ENCODE measurements around the gene AKNA.
A peak's percentile ranks its signal among the peaks of the same experiment; 100 is the strongest.

The AKNA gene

DNA sequence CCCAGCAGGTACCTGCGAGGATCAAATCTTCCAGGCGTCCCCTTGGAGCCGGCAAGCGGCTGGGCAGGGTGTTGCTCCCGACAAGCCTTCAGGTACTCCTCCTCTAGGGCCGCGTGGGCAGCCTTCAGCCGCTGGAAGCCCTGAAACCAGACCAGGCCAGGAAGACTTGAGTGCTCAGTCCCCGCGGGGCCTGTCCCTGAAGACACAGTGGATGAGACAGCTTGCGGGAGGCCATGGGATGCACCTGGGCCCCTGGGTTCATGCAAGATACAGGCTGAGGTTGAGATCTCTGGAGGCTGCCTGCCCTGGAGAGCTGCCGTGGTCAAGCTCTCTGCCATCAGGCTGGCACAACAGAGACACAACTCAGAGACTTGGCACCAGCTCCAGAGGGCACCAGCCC, 25.4 kb downstream of the AKNA start:
- peaks cover 49% of the 10 kb centered on the region for H3K4me1 Mint-ChIP-seq (ENCODE audit: low read depth)
- H3K9me3 Mint-ChIP-seq, result no peaks in the 10 kb centered on the region
- H3K27ac Mint-ChIP-seq, result no peak overlapping the region
- H3K4me3 Mint-ChIP-seq, result no peak overlapping the region
- H3K36me3 Mint-ChIP-seq (ENCODE audit: low read depth), result peaks cover 95% of the 10 kb centered on the region
- intact Hi-C loops (cut with micrococcal nuclease), result no loop called here
- H3K27me3 Mint-ChIP-seq, result no peaks in the 10 kb centered on the region

DNA sequence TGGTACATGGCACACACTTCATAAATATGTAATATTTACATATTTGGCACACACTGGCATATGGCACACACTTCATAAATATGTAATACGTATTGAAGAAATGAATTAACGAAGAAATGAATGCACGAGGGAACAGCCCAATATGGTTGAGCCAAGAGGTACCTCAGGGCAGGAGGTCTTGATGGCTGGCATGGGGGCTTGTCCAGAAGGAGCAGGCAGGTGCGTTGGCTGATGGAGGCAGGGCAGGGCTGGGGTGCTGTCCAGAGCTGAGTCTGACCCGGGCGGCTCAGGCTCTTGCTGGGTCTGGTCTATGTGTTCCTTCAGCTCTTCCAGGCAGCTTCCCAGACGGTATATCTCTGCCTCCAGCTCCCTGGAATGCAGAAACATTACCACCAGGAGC, 26.2 kb downstream of the AKNA start:
- Mint-ChIP-seq H3K9me3 (no peaks in the 10 kb centered on the region), H3K4me3 (no peak overlapping the region), H3K4me1 (ENCODE audit: low read depth) (peaks cover 40% of the 10 kb centered on the region), H3K27me3 (no peaks in the 10 kb centered on the region), H3K36me3 (ENCODE audit: low read depth) (peaks cover 95% of the 10 kb centered on the region), H3K27ac (peak overlapping the region; percentile 78)
- intact Hi-C loops (cut with micrococcal nuclease), result no loop called here

DNA sequence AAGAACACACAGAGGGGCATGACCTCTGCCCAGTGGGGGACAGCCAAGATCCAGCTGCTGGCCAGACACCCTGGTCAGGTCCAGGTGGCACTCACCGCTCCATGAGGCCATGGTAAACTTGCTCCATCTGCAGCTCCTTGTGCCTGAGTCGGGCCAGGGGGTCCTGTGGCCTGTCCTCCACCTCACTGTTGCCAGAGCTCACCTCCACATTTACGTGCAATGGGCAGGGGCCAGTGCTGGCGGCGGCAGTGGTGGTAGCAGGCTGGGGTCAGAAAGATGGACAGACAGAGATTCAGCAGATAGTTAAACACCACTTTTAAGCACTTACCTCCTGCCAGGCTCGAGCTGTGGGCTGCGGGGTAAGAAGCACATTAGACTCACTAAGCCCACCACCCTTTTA, 28.0 kb downstream of the AKNA start:
- H3K36me3 Mint-ChIP-seq (ENCODE audit: low read depth), result peaks cover 100% of the 10 kb centered on the region
- H3K27ac Mint-ChIP-seq, result no peak overlapping the region
- peaks cover 27% of the 10 kb centered on the region for H3K4me1 Mint-ChIP-seq (ENCODE audit: low read depth)
- intact Hi-C loops (cut with micrococcal nuclease), result no loop called here
- no peak overlapping the region for H3K4me3 Mint-ChIP-seq
- H3K9me3 Mint-ChIP-seq, result no peaks in the 10 kb centered on the region
- H3K27me3 Mint-ChIP-seq, result no peaks in the 10 kb centered on the region

DNA sequence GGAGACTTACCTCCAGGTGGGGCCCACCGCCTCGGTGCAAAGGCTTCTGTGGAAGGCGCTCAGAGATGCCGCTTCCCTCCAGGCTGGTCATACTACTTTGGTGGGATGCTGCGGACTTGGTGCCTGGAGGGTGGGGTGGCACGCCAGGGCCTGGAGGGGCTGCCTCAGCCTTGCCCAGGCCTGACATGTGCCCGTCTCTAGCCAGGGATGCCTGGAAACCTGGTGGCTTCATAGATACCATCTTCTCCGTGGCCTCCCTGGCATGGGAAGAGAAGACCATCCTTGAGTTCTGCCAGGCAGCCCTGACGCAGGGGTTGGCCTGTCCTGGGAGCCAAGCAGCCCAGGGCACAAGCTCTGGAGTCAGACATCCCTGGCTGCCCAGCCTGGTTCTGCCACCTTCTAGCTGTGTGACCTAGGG, 29.9 kb downstream of the AKNA start:
- intact Hi-C loops (cut with micrococcal nuclease), result no loop called here
- peaks cover 99% of the 10 kb centered on the region for H3K36me3 Mint-ChIP-seq (ENCODE audit: low read depth)

DNA sequence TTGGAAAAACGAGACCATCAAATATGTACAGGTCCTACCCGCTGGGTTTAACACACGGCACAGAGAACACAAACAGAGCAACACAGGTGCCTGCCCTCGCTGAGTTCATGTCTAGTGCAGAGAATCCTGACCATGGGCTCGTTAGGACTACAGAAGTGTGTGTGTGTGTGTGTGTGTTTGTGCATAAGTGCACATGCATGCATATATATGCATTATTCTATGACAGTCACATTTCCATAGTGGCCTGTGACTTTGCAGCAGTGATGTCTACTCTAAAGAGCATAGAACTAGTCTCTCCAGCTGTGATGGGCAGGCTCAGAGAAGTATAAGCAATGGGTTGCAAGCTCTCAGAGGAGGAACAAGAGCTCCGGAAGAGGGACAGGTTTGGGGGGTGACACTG, 30.4 kb downstream of the AKNA start:
- Mint-ChIP-seq H3K36me3 (ENCODE audit: low read depth) (peaks cover 99% of the 10 kb centered on the region), H3K27ac (no peak overlapping the region), H3K4me1 (ENCODE audit: low read depth) (peaks cover 13% of the 10 kb centered on the region), H3K27me3 (no peaks in the 10 kb centered on the region), H3K4me3 (no peak overlapping the region), H3K9me3 (no peaks in the 10 kb centered on the region)
- intact Hi-C loops (cut with micrococcal nuclease), result no loop called here

More for the DNA sequence above, 29.9 kb downstream of the AKNA start:
- Mint-ChIP-seq H3K27me3 (no peaks in the 10 kb centered on the region), H3K27ac (no peak overlapping the region), H3K9me3 (no peaks in the 10 kb centered on the region), H3K4me3 (no peak overlapping the region), H3K4me1 (ENCODE audit: low read depth) (peaks cover 13% of the 10 kb centered on the region)

DNA sequence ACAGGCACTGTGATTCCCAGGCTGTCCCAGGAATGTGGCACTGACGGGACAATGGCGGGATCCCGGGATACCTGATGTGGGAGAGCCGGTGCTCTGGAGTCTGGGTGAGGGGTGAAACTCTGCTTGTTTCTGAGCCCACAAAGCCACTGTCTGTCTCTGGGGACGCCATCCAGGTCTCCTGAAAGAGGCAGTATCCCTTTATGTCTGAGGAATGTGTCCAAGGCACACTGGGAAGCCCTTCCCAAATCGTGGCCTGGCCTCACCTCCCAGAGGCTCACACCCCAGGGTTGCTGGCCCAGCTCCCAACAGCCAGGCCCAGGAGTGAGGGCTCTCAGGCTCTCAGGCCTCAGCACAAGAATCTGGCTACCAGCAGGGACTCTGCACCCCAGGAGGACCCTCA, 31.0 kb downstream of the AKNA start:
- H3K4me1 Mint-ChIP-seq (ENCODE audit: low read depth), result peaks cover 13% of the 10 kb centered on the region
- H3K36me3 Mint-ChIP-seq (ENCODE audit: low read depth), result peaks cover 99% of the 10 kb centered on the region
- no peak overlapping the region for H3K4me3 Mint-ChIP-seq

DNA sequence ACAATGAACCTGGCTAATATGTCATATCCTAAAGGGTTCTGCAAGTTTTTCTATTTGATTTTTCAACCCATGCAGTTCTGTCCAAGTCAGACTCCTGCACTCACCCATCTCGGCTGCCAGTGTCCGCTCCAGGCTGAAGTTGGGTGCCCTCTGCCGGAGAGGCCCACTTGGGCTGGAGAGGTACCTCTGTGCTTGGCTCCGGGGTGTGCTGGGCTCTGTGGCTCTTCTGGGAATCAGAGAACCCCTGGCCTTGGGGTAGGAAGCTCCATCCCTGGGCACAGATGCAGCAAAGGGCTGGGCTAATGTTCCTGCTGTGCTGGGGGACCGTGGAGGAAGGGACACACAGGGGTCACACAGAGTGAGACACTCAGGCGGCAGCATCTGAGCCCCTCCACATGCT, 32.0 kb downstream of the AKNA start:
- H3K27me3 Mint-ChIP-seq, result no peaks in the 10 kb centered on the region
- no peak overlapping the region for H3K27ac Mint-ChIP-seq
- no peak overlapping the region for H3K4me3 Mint-ChIP-seq
- intact Hi-C loops (cut with micrococcal nuclease), result no loop called here
- H3K9me3 Mint-ChIP-seq, result no peaks in the 10 kb centered on the region
- peaks cover 98% of the 10 kb centered on the region for H3K36me3 Mint-ChIP-seq (ENCODE audit: low read depth)
- H3K4me1 Mint-ChIP-seq (ENCODE audit: low read depth), result peaks cover 12% of the 10 kb centered on the region

More for the DNA sequence above, 31.0 kb downstream of the AKNA start:
- no peaks in the 10 kb centered on the region for H3K27me3 Mint-ChIP-seq
- intact Hi-C loops (cut with micrococcal nuclease), result no loop called here
- no peaks in the 10 kb centered on the region for H3K9me3 Mint-ChIP-seq
- no peak overlapping the region for H3K27ac Mint-ChIP-seq

DNA sequence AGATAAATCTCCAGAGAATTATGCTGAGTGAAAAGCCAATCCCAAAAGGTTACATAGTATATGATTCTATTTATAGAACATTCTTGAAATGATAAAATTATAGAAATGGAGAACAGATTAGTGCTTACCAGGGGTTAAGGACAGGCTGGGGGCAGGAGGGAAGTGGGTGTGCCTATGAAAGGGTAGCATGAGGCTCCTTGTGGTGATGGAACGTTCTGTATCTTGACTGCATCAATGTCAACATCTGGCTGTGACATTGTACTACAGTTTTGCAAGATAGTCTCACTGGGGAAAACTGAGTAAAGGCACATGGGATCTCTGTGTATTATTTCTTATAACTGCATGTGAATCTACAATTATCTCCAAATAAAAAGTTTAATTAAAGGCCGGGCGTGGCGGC, 35.9 kb downstream of the AKNA start:
- peaks cover 32% of the 10 kb centered on the region for H3K4me1 Mint-ChIP-seq (ENCODE audit: low read depth)
- H3K36me3 Mint-ChIP-seq (ENCODE audit: low read depth), result peaks cover 98% of the 10 kb centered on the region
- H3K4me3 Mint-ChIP-seq, result no peak overlapping the region
- no peaks in the 10 kb centered on the region for H3K9me3 Mint-ChIP-seq
- intact Hi-C loops (cut with micrococcal nuclease), result no loop called here
- H3K27ac Mint-ChIP-seq, result no peak overlapping the region
- no peaks in the 10 kb centered on the region for H3K27me3 Mint-ChIP-seq

DNA sequence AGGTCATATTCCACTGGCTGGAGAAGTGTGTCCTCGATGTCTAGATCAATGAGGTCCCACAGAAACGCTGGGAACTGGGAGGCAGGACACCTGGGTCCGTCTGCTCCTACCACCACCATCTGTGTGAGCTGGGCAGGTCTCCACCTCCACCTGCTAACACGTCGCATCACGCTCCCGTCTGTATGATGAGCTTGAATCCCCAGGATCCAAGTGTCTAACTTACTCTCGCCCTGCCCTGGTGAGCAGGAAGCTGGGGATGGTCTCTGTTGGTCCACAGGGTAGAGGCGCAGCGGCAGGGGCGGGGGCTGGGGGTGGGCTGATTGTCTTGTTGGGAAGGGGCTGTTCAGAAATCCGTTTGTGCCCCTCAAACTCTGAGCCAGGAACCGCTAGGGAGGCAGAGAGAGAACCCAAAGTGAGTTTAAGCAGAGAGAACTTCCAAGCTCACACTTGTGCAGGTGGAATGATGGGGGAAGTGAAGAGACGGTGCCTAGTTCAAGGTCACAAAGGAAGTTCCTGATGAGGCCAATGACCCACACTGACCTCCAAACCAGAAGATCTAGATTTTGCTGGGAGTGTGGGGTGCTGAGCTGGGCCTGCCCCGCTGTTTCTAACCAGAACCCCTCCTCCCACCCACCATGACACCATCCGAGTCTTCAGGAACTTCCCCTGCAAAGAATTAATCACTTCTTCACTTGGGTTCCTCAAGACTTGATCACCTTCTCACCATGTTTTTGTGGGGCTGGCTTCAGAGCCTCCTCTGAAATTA, 37.0 kb downstream of the AKNA start:
- Mint-ChIP-seq H3K27me3 (no peaks in the 10 kb centered on the region), H3K9me3 (no peaks in the 10 kb centered on the region), H3K4me1 (ENCODE audit: low read depth) (peaks cover 32% of the 10 kb centered on the region), H3K4me3 (no peak overlapping the region), H3K36me3 (ENCODE audit: low read depth) (peaks cover 98% of the 10 kb centered on the region), H3K27ac (peak overlapping the region; percentile 32)
- intact Hi-C loops (cut with micrococcal nuclease), result no loop called here

DNA sequence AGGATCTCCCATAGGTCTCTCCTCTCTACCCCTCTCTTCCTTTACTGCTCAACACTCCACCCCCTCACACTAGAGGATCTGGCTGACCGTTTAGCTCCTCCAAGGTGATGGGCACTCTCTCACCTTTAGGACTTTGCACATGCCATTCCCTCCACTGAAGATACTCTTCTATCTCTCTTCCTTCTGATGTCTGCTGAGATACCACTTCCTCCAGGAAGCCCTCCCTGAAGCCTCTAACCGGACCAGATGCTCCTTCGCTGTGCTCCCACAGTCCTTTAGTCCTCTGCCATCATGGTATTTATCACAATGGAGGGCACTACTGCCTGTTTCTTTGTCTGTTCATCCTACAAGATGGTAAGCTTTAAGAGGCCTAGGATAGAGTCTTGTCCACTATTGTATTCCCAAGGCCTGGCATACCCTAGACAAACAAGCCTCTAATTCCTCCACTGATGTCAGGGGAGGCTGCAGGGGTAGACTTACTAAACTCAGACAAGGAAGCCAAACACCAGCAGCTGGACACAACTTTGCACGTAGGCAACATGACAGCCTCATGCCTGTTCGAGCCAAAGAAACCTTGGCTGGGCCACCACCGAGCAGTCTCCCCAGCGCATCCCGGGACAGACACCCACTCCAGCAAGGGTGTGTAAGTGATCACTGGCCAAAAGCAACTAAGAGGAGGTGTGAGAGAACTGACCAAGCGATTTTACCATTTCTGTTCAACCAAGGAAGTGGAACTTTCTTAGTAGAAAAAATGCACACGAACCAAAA, 37.9 kb downstream of the AKNA start:
- Mint-ChIP-seq H3K27me3 (no peaks in the 10 kb centered on the region), H3K36me3 (ENCODE audit: low read depth) (peaks cover 98% of the 10 kb centered on the region), H3K9me3 (no peaks in the 10 kb centered on the region), H3K27ac (peak overlapping the region; percentile 50), H3K4me3 (no peak overlapping the region), H3K4me1 (ENCODE audit: low read depth) (peaks cover 32% of the 10 kb centered on the region)
- intact Hi-C loops (cut with micrococcal nuclease), result no loop called here

DNA sequence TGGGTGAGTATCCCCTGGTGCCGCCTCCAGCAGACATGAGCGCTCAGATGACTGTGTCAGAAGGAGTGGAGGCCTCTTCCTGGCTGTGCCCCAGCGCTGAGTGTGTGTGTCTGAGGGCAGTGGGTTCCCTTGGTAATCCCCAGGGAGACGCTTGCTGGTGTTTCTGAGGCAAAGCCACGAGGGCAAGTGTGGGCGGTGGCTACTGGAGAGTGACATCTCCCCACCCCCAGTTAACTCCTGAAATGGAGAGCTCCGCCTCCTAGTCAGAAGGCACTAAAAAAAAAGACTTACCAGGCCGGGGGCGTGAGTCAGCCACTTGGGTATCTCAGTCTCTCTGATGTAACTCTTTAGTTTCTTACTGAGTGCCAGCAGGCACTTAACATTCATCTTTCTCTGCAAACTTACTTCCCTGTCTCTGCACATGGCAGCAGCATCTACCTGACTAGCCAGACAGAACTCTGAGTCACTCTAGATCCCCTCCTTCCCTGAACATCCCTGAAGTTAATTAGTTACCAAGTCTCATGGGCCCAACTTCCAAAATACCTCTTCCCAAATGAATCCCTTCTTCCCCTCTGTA, 38.8 kb downstream of the AKNA start:
- Mint-ChIP-seq H3K4me3 (no peak overlapping the region), H3K27ac (peak overlapping the region; percentile 50), H3K4me1 (ENCODE audit: low read depth) (peaks cover 32% of the 10 kb centered on the region), H3K27me3 (no peaks in the 10 kb centered on the region), H3K9me3 (no peaks in the 10 kb centered on the region), H3K36me3 (ENCODE audit: low read depth) (peaks cover 98% of the 10 kb centered on the region)
- intact Hi-C loops (cut with micrococcal nuclease), result no loop called here

DNA sequence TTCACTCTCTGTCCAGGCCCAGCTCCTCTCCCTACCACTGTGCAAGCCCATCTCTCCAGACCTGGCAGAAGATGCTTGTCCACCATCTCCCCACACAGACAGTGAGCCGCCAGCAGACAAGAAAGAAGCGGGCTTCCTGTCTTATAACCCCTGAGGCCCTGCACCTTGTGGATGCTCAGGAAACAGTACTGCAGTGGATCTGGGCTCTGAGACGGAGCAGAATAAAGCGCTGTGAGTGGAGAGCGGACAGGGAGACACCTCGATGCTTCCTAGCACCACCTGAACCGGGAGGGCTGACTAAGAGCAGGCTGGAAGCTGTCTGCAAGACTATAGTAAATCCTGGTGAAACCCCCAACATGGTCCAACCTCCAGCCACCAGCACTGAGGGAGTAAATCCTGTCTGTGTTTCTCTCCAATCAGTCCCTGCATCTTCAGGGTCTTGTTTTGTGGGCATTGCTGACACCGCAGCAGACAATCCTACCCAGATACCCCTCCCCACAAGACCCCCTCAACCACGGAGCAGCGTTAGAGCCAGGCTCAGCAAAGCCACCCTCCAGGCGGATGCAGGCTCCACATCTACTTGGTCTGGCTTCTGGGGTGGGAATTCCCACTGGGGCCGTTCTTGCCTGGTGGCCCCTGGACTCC, 39.4 kb downstream of the AKNA start:
- Mint-ChIP-seq H3K36me3 (ENCODE audit: low read depth) (peaks cover 99% of the 10 kb centered on the region), H3K4me3 (no peak overlapping the region), H3K4me1 (ENCODE audit: low read depth) (peaks cover 32% of the 10 kb centered on the region), H3K27me3 (no peaks in the 10 kb centered on the region), H3K27ac (peak overlapping the region; percentile 50), H3K9me3 (no peaks in the 10 kb centered on the region)
- intact Hi-C loops (cut with micrococcal nuclease), result no loop called here

DNA sequence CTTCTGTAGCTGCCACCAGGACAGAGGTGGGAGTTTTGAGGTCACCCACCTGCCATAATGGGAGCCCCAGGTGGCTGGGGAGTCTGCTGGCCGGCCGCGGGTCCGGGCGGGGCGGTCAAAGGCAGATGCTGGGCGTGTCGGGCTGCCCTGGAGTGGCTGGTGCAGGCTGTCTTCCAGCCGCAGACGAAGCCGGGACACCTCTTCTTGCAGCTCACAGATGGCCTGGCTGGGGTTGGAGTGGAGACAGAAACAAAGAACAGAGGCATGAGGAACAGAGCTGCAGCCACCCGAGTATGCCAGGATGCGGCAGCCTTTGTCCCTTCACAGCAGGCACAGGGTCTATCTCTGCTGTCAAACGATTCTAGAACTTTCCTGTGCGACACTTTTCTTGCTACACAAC, 40.1 kb downstream of the AKNA start:
- Mint-ChIP-seq H3K27me3 (no peaks in the 10 kb centered on the region), H3K36me3 (ENCODE audit: low read depth) (peaks cover 99% of the 10 kb centered on the region), H3K4me3 (no peak overlapping the region), H3K27ac (no peak overlapping the region), H3K9me3 (no peaks in the 10 kb centered on the region), H3K4me1 (ENCODE audit: low read depth) (peaks cover 32% of the 10 kb centered on the region)
- intact Hi-C loops (cut with micrococcal nuclease), result no loop called here

DNA sequence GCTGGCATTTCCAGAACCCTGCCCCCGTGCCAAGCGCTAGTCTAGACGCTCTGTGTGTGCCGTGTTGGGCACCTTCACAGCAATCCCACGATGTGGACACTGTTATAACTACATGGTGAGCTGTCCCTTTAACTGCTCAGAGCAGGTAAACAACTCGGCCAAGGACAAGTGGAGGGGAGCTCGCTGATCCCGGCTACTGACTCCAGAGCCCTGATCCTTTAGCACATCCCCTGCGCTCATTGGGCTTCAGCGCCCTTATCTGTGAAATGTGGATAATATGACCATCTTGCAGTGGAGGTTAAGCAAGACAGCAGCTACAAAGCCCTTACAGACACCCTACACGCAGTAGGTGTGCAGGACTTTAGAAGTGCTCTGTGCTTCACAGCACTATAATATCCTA, 41.6 kb downstream of the AKNA start:
- Mint-ChIP-seq H3K9me3 (no peaks in the 10 kb centered on the region), H3K27ac (no peak overlapping the region), H3K4me1 (ENCODE audit: low read depth) (peaks cover 41% of the 10 kb centered on the region), H3K36me3 (ENCODE audit: low read depth) (peaks cover 100% of the 10 kb centered on the region), H3K27me3 (no peaks in the 10 kb centered on the region), H3K4me3 (no peak overlapping the region)
- intact Hi-C loops (cut with micrococcal nuclease), result no loop called here

Data from dendritic cell treated with granulocyte-macrophage colony-stimulating factor and Interleukin-4, amounts not matched to agents 40 ng/mL and 50 ng/mL, for 4 days (primary cell).